ENCODE results near the gene ZNF780B.

ZNF780B gene

DNA sequence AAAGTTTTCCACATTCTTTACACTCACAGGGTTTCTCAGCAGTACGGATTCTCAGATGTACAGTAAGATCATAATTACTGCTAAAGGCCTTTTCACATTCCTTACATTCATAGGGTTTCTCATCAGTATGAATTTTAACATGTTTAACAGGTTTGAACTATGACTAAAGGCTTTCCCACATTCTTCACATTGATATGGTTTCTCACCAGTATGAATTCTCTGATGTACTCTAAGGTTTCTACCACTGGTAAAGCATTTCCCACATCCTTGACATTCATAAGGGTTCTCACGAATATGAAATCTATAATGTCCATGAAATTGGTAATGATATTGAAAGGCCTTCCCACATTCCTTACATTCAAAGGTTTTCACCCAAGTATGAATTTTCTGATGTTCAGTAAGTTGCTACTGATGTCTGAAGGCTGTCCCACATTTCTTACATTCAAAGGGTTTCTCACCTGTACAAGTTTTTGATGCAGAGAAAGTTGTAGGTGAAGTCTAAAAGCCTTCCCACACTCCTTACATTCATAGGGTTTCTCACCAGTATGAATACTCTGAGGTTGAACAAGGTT is 22.0 kb downstream of the ZNF780B start:
- TF ChIP-seq, protein P1, sequence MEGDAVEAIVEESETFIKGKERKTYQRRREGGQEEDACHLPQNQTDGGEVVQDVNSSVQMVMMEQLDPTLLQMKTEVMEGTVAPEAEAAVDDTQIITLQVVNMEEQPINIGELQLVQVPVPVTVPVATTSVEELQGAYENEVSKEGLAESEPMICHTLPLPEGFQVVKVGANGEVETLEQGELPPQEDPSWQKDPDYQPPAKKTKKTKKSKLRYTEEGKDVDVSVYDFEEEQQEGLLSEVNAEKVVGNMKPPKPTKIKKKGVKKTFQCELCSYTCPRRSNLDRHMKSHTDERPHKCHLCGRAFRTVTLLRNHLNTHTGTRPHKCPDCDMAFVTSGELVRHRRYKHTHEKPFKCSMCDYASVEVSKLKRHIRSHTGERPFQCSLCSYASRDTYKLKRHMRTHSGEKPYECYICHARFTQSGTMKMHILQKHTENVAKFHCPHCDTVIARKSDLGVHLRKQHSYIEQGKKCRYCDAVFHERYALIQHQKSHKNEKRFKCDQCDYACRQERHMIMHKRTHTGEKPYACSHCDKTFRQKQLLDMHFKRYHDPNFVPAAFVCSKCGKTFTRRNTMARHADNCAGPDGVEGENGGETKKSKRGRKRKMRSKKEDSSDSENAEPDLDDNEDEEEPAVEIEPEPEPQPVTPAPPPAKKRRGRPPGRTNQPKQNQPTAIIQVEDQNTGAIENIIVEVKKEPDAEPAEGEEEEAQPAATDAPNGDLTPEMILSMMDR (IDR thresholded peaks at IDR 0.05; ENCODE audit: low read depth, low read length), result no peak

DNA sequence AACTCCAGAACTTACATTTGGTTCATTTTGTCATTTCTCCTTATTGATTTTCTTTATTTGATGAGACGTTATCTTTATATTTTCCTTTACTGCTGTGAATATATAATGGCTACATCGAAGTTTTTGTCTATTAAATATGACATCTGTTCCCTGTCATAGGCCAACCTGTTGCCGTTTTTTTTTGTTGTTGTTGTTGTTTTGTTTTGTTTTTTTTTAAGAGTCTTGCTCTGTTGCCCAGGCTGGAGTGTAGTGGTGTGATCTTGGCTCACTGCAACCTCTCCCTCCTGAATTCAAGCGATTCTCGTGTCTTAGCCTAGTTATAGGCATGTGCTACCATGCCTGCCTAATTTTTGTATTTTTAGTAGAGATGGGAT is 29.4 kb downstream of the ZNF780B start:
- TF ChIP-seq, protein P1 (IDR thresholded peaks at IDR 0.05; ENCODE audit: low read depth, low read length), result no peak
- Histone ChIP-seq H3K9me3 (ENCODE audit: severe bottlenecking) (peaks cover 17% of the 10 kb centered on the region), H3K27me3 (ENCODE audit: insufficient read depth, low read depth, severe bottlenecking) (no peaks in the 10 kb centered on the region), H3K36me3 (no peaks in the 10 kb centered on the region), H3K4me3 (ENCODE audit: low read depth, low read length) (no peak overlapping the region), H3K27ac (no peak overlapping the region)
- no peak for DNase-seq

More for the DNA sequence above, 22.0 kb downstream of the ZNF780B start:
- Histone ChIP-seq H3K4me3 (ENCODE audit: low read depth, low read length) (no peak overlapping the region), H3K27ac (no peak overlapping the region), H3K9me3 (ENCODE audit: severe bottlenecking) (peaks cover 8% of the 10 kb centered on the region), H3K27me3 (ENCODE audit: insufficient read depth, low read depth, severe bottlenecking) (no peaks in the 10 kb centered on the region), H3K36me3 (peaks cover 10% of the 10 kb centered on the region)
- DNase-seq, result no peak

DNA sequence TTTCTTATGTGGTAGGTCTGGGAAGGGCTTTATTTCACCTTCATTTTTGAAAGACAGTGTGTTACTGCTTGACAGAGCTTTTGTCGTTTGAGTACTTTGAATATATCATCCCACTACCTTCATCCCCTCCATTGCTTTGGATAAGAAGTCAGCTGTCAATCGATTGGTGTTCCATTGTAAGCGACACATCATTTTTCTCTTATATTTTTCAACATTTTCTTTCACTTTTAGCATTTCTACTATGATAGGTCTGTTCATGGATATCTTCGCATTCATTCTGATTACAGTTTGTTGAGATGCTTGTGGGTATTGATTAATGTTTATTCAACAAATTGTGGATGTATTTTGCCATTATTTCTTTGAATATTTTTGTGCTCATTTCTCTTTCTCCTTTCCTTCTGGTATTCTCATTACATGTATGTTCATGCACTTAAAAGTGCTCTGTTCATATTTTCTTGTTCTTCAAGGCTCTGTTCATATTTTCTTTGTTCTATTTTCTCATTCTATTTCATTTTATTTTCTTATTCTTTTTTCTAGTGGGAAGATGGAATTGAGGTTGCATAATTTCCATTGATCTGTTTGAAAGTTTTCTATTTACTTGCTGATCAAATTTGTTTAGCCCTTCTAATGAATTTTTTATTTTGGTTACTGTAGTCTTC is 30.0 kb downstream of the ZNF780B start:
- no peak overlapping the region for H3K27ac ChIP-seq
- peaks cover 15% of the 10 kb centered on the region for H3K9me3 ChIP-seq (ENCODE audit: severe bottlenecking)
- H3K27me3 ChIP-seq (ENCODE audit: insufficient read depth, low read depth, severe bottlenecking), result no peaks in the 10 kb centered on the region
- no peak for DNase-seq
- H3K4me3 ChIP-seq (ENCODE audit: low read depth, low read length), result no peak overlapping the region
- TF ChIP-seq, protein P1 (IDR thresholded peaks at IDR 0.05; ENCODE audit: low read depth, low read length), result no peak
- H3K36me3 ChIP-seq, result no peaks in the 10 kb centered on the region

DNA sequence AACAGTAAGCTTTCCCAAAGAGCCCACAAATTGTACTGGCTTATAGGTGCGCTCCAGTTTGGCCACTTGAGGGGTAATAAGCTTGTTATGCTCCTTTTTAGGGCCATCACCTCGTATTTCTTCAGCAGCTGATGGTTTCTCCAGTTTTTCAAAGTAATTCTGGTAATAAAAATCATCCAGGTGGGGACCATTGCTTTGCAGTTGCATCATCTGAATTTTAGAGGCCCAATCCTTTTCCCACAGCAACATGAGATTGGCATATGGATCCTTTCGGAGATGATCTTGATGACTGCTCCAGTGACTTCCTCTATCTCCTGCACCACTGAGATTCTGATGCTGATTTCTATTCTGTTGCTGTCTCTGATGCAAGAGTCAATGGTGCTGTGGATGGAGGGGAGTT is 32.1 kb downstream of the ZNF780B start:
- Histone ChIP-seq H3K9me3 (ENCODE audit: severe bottlenecking) (peaks cover 15% of the 10 kb centered on the region), H3K27me3 (ENCODE audit: insufficient read depth, low read depth, severe bottlenecking) (no peaks in the 10 kb centered on the region), H3K27ac (no peak overlapping the region), H3K36me3 (no peaks in the 10 kb centered on the region), H3K4me3 (ENCODE audit: low read depth, low read length) (no peak overlapping the region)
- no peak for DNase-seq
- TF ChIP-seq, protein P1 (IDR thresholded peaks at IDR 0.05; ENCODE audit: low read depth, low read length), result no peak

DNA sequence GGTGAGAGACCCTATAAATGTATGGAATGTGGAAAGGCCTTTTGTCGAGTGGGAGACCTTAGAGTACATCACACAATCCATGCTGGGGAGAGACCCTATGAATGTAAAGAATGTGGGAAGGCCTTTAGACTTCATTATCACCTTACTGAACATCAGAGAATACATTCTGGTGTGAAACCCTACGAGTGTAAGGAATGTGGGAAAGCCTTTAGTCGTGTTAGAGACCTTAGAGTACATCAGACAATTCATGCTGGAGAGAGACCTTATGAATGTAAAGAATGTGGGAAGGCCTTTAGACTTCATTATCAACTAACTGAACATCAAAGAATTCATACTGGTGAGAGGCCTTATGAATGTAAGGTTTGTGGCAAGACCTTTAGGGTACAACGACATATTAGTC is 42.0 kb downstream of the ZNF780B start:
- Histone ChIP-seq H3K27ac (no peak overlapping the region), H3K36me3 (peaks cover 10% of the 10 kb centered on the region), H3K9me3 (ENCODE audit: severe bottlenecking) (peaks cover 22% of the 10 kb centered on the region), H3K27me3 (ENCODE audit: insufficient read depth, low read depth, severe bottlenecking) (no peaks in the 10 kb centered on the region), H3K4me3 (ENCODE audit: low read depth, low read length) (no peak overlapping the region)
- TF ChIP-seq, protein P1 (IDR thresholded peaks at IDR 0.05; ENCODE audit: low read depth, low read length), result no peak
- DNase-seq, result no peak

DNA sequence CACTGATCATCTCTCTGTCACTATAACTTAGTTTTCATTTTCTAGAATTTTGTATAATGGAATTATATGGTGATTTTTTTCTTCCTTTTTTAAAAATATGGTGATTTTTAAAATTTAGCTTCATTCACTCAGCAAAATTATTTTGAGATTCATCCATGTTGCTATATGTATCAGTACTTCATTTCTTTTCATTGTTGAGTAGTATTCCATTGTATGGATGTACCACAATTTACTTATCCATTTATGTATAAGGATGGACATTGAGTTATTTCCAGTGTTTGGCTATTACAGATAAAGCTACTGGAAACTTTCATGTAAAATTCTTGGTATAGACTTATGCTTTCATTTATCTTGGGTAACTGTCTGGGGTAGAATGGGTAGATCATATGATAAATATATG is 46.4 kb downstream of the ZNF780B start:
- no peak for DNase-seq
- Histone ChIP-seq H3K4me3 (ENCODE audit: low read depth, low read length) (no peak overlapping the region), H3K36me3 (peaks cover 20% of the 10 kb centered on the region), H3K27ac (no peak overlapping the region), H3K9me3 (ENCODE audit: severe bottlenecking) (peaks cover 11% of the 10 kb centered on the region), H3K27me3 (ENCODE audit: insufficient read depth, low read depth, severe bottlenecking) (no peaks in the 10 kb centered on the region)
- TF ChIP-seq, protein P1 (IDR thresholded peaks at IDR 0.05; ENCODE audit: low read depth, low read length), result no peak
